CD4-positive, alpha-beta memory T cell (primary cell): Measurements from ENCODE around the gene TMEM131. TPM values are rescaled to one million over a fixed set of nuclear protein-coding genes. Genes with fewer than 3 reads are reported as not detected.
A peak's percentile ranks its signal among the peaks of the same experiment; 100 is the strongest.

Source experiments
- CTCF ChIA-PET: fragments of 350-600 bp; sonication (Branson Sonifier 250); formaldehyde crosslinking; loops from one replicate; lab custom pipeline; 2021; ENCODE audit warnings: inconsistent platforms; ENCODE audit not compliant: partially characterized antibody; lab: Charles Lee
- POLR2A ChIA-PET: fragments of 350-600 bp; sonication (Branson Sonifier 250); formaldehyde crosslinking; loops from one replicate; lab custom pipeline; 2021; ENCODE audit not compliant: partially characterized antibody; lab: Charles Lee
- DNase-seq, 5 donors: peaks; one replicate each; pipeline versions ENCODE4 v3.0.0 to v3.0.0-alpha.2; 2020 to 2022; ENCODE audit warnings: mixed read lengths in 1 of 5
- H3K27ac ChIP-seq: one replicate; pipeline ENCODE4 v1.7.0; 2013; ENCODE audit warnings: low read depth, low read length
- H3K27me3 ChIP-seq: 2 replicates; pipeline ENCODE4 v1.7.0; 2013; ENCODE audit warnings: mild to moderate bottlenecking, low read length, moderate library complexity; ENCODE audit not compliant: insufficient read depth
- H3K36me3 ChIP-seq: 2 replicates; pipeline ENCODE4 v1.7.0; 2013; ENCODE audit warnings: mild to moderate bottlenecking, low read length, moderate library complexity; ENCODE audit not compliant: insufficient read depth
- H3K4me1 ChIP-seq: 2 replicates; pipeline ENCODE4 v1.7.0; 2013; ENCODE audit warnings: mild to moderate bottlenecking, low read length, moderate library complexity; ENCODE audit not compliant: insufficient read depth
- H3K4me3 ChIP-seq, 2 donors: one replicate each; pipeline ENCODE4 v1.7.0; 2013; ENCODE audit warnings: low read length in 2 of 2, mild to moderate bottlenecking in 1 of 2
- H3K9me3 ChIP-seq, 2 donors: one replicate each; pipeline ENCODE4 v1.7.0; 2013; ENCODE audit warnings: low read length in 2 of 2, control low read depth in 1 of 2; ENCODE audit not compliant: control insufficient read depth in 1 of 2
- H3K27ac Mint-ChIP-seq, 7 donors: one replicate each; pipeline ENCODE4 v1.8.0; 2020 to 2021; ENCODE audit warnings: mixed read lengths in 7 of 7, mild to moderate bottlenecking in 6 of 7, inconsistent platforms in 3 of 7, moderate library complexity in 3 of 7
- H3K27me3 Mint-ChIP-seq, 2 donors: one replicate each; pipeline ENCODE4 v1.8.0; 2020 to 2021; ENCODE audit warnings: mixed read lengths in 2 of 2
- H3K36me3 Mint-ChIP-seq, 2 donors: one replicate each; pipeline ENCODE4 v1.8.0; 2020 to 2021; ENCODE audit warnings: mixed read lengths in 2 of 2, inconsistent platforms in 1 of 2, mild to moderate bottlenecking in 1 of 2
- H3K4me1 Mint-ChIP-seq, 4 donors: one replicate each; pipeline ENCODE4 v1.8.0; 2020 to 2021; ENCODE audit warnings: mixed read lengths in 4 of 4, mild to moderate bottlenecking in 1 of 4
- H3K4me3 Mint-ChIP-seq, 8 donors: one replicate each; pipeline ENCODE4 v1.8.0; 2020 to 2021; ENCODE audit warnings: mixed read lengths in 8 of 8, mild to moderate bottlenecking in 7 of 8, moderate library complexity in 6 of 8, inconsistent platforms in 3 of 8
- H3K9me3 Mint-ChIP-seq, 8 donors: one replicate each; pipeline ENCODE4 v1.8.0; 2020 to 2021; ENCODE audit warnings: mixed read lengths in 8 of 8, mild to moderate bottlenecking in 5 of 8, inconsistent platforms in 3 of 8, moderate library complexity in 1 of 8
- intact Hi-C: fragments of 100-400 bp; cut with micrococcal nuclease; formaldehyde crosslinking; loops from one replicate; pipeline ENCODE4 v1.15.1; 2023
- polyA plus RNA-seq, 2 donors: library from polyadenylated mRNA; unstranded; fragments of 300-500 nt; fragmentation: Illumina TruSeq; gene quantifications; one replicate each; pipeline ENCODE4 v1.2.3, GENCODE V29; 2021
- total RNA-seq, 2 experiments: library from RNA; stranded (reverse); gene quantifications; one replicate each; pipeline ENCODE4 v1.2.3, GENCODE V29; 2021

Gene TMEM131
- total and polyA plus RNA-seq, 4 experiments from 2014 or later: 6.3 to 47.6 (median 31.4) TPM

GRCh38 chr2:97727296-97727695, 268.5 kb downstream of the TMEM131 start:
- POLR2A ChIA-PET: interaction anchor here (0.7 to 6.6 kb wide), 4 partner anchors 9 to 19 kb away, joined by 3 to 46 read pairs (median 10); partner anchors contain the start of gene ZAP70

GRCh38 chr2:97726261-97727064, 269.3 kb downstream of the TMEM131 start:
- Mint-ChIP-seq H3K4me1 (peaks cover 46 to 76% (median 65%) of the 10 kb centered on the region in 4 donors), H3K36me3 (peaks cover 73 to 80% of the 10 kb centered on the region in 2 donors), H3K27ac (peak overlapping the region; percentile 53 to 92 (median 75)), H3K27me3 (no peaks in the 10 kb centered on the region), H3K9me3 (peaks cover 0 to 6% (median 0%) of the 10 kb centered on the region in 8 donors), H3K4me3 (peak overlapping the region in 5 of 8 donors; percentile 14 to 56 (median 41))
- POLR2A ChIA-PET: interaction anchor here (0.7 to 6.6 kb wide), 4 partner anchors 8 to 20 kb away, joined by 3 to 46 read pairs (median 13); partner anchors contain the start of gene ZAP70
- intact Hi-C loops: no loop called here
- DNase-seq: no peak
- H3K27ac ChIP-seq: no peak overlapping the region
- peaks cover 66% of the 10 kb centered on the region for H3K4me1 ChIP-seq
- H3K36me3 ChIP-seq: peaks cover 87% of the 10 kb centered on the region
- no peak overlapping the region for H3K4me3 ChIP-seq
- no peaks in the 10 kb centered on the region for H3K27me3 ChIP-seq
- no peaks in the 10 kb centered on the region for H3K9me3 ChIP-seq
- CTCF ChIA-PET: interaction anchor here (1.1 to 6.7 kb wide), 6 partner anchors 9 to 22 kb away, joined by 3 to 56 read pairs (median 6); partner anchors contain the start of gene ZAP70

More at GRCh38 chr2:97727296-97727695, 268.5 kb downstream of the TMEM131 start:
- CTCF ChIA-PET: interaction anchor here (2.4 to 6.7 kb wide), 4 partner anchors 10 to 28 kb away, joined by 8 to 56 read pairs (median 14); no protein-coding TSS in a partner anchor
- H3K4me1 Mint-ChIP-seq: peaks cover 47 to 80% (median 65%) of the 10 kb centered on the region in 4 donors
- Histone ChIP-seq H3K4me3 (no peak overlapping the region), H3K27me3 (no peaks in the 10 kb centered on the region), H3K4me1 (peaks cover 61% of the 10 kb centered on the region), H3K27ac (peak overlapping the region; percentile 21), H3K36me3 (peaks cover 91% of the 10 kb centered on the region), H3K9me3 (no peaks in the 10 kb centered on the region)
- H3K9me3 Mint-ChIP-seq: peaks cover 0 to 6% (median 0%) of the 10 kb centered on the region in 8 donors
- no peaks in the 10 kb centered on the region for H3K27me3 Mint-ChIP-seq
- intact Hi-C loops: no loop called here
- peaks cover 82 to 87% of the 10 kb centered on the region in 2 donors for H3K36me3 Mint-ChIP-seq
- peak overlapping the region; percentile 32 to 92 (median 75) for H3K27ac Mint-ChIP-seq
- H3K4me3 Mint-ChIP-seq: peak overlapping the region in 4 of 8 donors; percentile 36 to 57 (median 42)
- DNase-seq: no peak

GRCh38 chr2:97724946-97725688, 270.6 kb downstream of the TMEM131 start:
- no peak overlapping the region for H3K27ac ChIP-seq
- intact Hi-C loops: no loop called here
- no peak for DNase-seq
- Mint-ChIP-seq H3K27ac (peak overlapping the region in 6 of 7 donors; percentile 22 to 92 (median 65)), H3K4me3 (peak overlapping the region in 2 of 8 donors; percentile 20 to 63), H3K36me3 (peaks cover 71 to 79% of the 10 kb centered on the region in 2 donors), H3K4me1 (peaks cover 49 to 79% (median 68%) of the 10 kb centered on the region in 4 donors), H3K27me3 (no peaks in the 10 kb centered on the region), H3K9me3 (peaks cover 0 to 3% (median 0%) of the 10 kb centered on the region in 8 donors)
- H3K27me3 ChIP-seq: no peaks in the 10 kb centered on the region
- no peak overlapping the region for H3K4me3 ChIP-seq
- peaks cover 81% of the 10 kb centered on the region for H3K36me3 ChIP-seq
- no peaks in the 10 kb centered on the region for H3K9me3 ChIP-seq
- H3K4me1 ChIP-seq: peaks cover 75% of the 10 kb centered on the region
- CTCF ChIA-PET: interaction anchor here (1.2 to 3.2 kb wide), 6 partner anchors 7 to 25 kb away, joined by 3 to 17 read pairs (median 6); no protein-coding TSS in a partner anchor
- POLR2A ChIA-PET: interaction anchor here (0.9 to 6.6 kb wide), 4 partner anchors 11 to 17 kb away, joined by 3 to 46 read pairs (median 8); partner anchors contain the start of gene ZAP70

- Mint-ChIP-seq H3K36me3 (peaks cover 69 to 81% of the 10 kb centered on the region in 2 donors), H3K27ac (peak overlapping the region in 4 of 7 donors; percentile 24 to 70 (median 46)), H3K27me3 (no peaks in the 10 kb centered on the region), H3K4me3 (no peak overlapping the region), H3K9me3 (peaks cover 0 to 2% (median 0%) of the 10 kb centered on the region in 8 donors), H3K4me1 (peaks cover 52 to 84% (median 72%) of the 10 kb centered on the region in 4 donors)
- Histone ChIP-seq H3K9me3 (no peaks in the 10 kb centered on the region), H3K27me3 (no peaks in the 10 kb centered on the region), H3K4me1 (peaks cover 80% of the 10 kb centered on the region), H3K27ac (no peak overlapping the region), H3K4me3 (no peak overlapping the region), H3K36me3 (peaks cover 74% of the 10 kb centered on the region)
- intact Hi-C loops: no loop called here
- ChIA-PET CTCF (interaction anchor here (1.2 to 2.0 kb wide), 2 partner anchors 16 to 25 kb away, joined by 4 to 7 read pairs; no protein-coding TSS in a partner anchor), POLR2A (interaction anchor here (1.4 to 6.6 kb wide), 2 partner anchors 11 to 17 kb away, joined by 5 to 46 read pairs; partner anchors contain the start of gene ZAP70)
- DNase-seq: no peak
Observed at GRCh38 chr2:97724501-97724900, 271.2 kb downstream of the TMEM131 start.

- peaks cover 67 to 81% of the 10 kb centered on the region in 2 donors for H3K36me3 Mint-ChIP-seq
- no peak overlapping the region for H3K27ac Mint-ChIP-seq
- peaks cover 85% of the 10 kb centered on the region for H3K4me1 ChIP-seq
- no peak overlapping the region for H3K4me3 Mint-ChIP-seq
- H3K27me3 Mint-ChIP-seq: no peaks in the 10 kb centered on the region
- H3K4me1 Mint-ChIP-seq: peaks cover 56 to 87% (median 73%) of the 10 kb centered on the region in 4 donors
- no peak overlapping the region for H3K4me3 ChIP-seq
- H3K27ac ChIP-seq: no peak overlapping the region
- peaks cover 70% of the 10 kb centered on the region for H3K36me3 ChIP-seq
- ChIA-PET CTCF (interaction anchor here (0.6 to 2.0 kb wide), 3 partner anchors 15 to 24 kb away, joined by 4 to 7 read pairs (median 5); no protein-coding TSS in a partner anchor), POLR2A (interaction anchor here (1.4 to 6.6 kb wide), 2 partner anchors 10 to 17 kb away, joined by 5 to 46 read pairs; partner anchors contain the start of gene ZAP70)
- no peaks in the 10 kb centered on the region for H3K27me3 ChIP-seq
- H3K9me3 ChIP-seq: no peaks in the 10 kb centered on the region
- no peaks in the 10 kb centered on the region for H3K9me3 Mint-ChIP-seq
- no peak for DNase-seq
- intact Hi-C loops: no loop called here
Observed at GRCh38 chr2:97724073-97724410, 271.7 kb downstream of the TMEM131 start.

GRCh38 chr2:97723156-97724072, 272.3 kb downstream of the TMEM131 start:
- no peak for DNase-seq
- Mint-ChIP-seq H3K4me1 (peaks cover 60 to 87% (median 74%) of the 10 kb centered on the region in 4 donors), H3K4me3 (peak overlapping the region in 3 of 8 donors; percentile 10 to 39 (median 15)), H3K36me3 (peaks cover 65 to 81% of the 10 kb centered on the region in 2 donors), H3K27me3 (no peaks in the 10 kb centered on the region), H3K27ac (peak overlapping the region in 6 of 7 donors; percentile 24 to 91 (median 78)), H3K9me3 (no peaks in the 10 kb centered on the region)
- intact Hi-C loops: no loop called here
- Histone ChIP-seq H3K36me3 (peaks cover 66% of the 10 kb centered on the region), H3K27ac (no peak overlapping the region), H3K27me3 (no peaks in the 10 kb centered on the region), H3K4me3 (no peak overlapping the region), H3K4me1 (peaks cover 87% of the 10 kb centered on the region), H3K9me3 (no peaks in the 10 kb centered on the region)
- ChIA-PET CTCF (interaction anchor here (0.6 to 2.0 kb wide), 3 partner anchors 10 to 18 kb away, joined by 4 to 7 read pairs (median 5); partner anchors contain the start of gene ZAP70), POLR2A (interaction anchor here (1.4 to 6.6 kb wide), 5 partner anchors 9 to 18 kb away, joined by 5 to 46 read pairs (median 5); partner anchors contain the start of gene ZAP70)
